ENCODE results near the gene ADRA2B. TPM values are rescaled to one million over a fixed set of nuclear protein-coding genes. Genes with fewer than 3 reads are reported as not detected.

ADRA2B gene
- total RNA-seq, 1 experiment from 2014 or later = 0.28 TPM

DNA sequence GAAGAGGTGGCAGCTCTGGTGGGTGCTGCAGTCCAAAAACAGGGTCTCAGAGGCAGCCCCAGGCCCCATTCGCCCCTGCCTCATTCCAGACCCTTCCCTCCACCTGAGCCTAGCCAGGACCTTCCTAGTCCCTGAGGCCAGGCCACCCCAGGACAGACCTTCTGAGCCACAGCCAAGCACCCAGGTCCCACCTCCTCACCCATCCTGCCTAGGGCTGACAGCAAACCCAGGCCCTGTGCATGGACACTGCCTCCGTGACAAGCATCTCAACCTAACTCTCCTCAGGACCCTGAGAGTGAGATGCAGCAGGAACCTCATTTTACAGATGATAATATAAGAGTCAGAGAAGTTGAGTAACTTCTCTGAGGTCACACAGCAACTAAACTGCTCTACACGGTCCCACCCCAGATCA, 15.5 kb downstream of the ADRA2B start:
- ChIA-PET CTCF (no interaction called here), POLR2A (no interaction called here)
- no peak for DNase-seq (ENCODE audit: low read depth, low spot score)
- TF ChIP-seq POLR2AphosphoS5 (IDR thresholded peaks at IDR 0.05; ENCODE audit: low read depth, low read length) (no peak), TCF7L2 (IDR thresholded peaks at IDR 0.05; ENCODE audit: low read depth, low read length) (no peak), SIN3A (IDR thresholded peaks at IDR 0.05; ENCODE audit: borderline replicate concordance, insufficient read depth, low read depth, low read length) (no peak)
- TF ChIP-seq, protein P1, sequence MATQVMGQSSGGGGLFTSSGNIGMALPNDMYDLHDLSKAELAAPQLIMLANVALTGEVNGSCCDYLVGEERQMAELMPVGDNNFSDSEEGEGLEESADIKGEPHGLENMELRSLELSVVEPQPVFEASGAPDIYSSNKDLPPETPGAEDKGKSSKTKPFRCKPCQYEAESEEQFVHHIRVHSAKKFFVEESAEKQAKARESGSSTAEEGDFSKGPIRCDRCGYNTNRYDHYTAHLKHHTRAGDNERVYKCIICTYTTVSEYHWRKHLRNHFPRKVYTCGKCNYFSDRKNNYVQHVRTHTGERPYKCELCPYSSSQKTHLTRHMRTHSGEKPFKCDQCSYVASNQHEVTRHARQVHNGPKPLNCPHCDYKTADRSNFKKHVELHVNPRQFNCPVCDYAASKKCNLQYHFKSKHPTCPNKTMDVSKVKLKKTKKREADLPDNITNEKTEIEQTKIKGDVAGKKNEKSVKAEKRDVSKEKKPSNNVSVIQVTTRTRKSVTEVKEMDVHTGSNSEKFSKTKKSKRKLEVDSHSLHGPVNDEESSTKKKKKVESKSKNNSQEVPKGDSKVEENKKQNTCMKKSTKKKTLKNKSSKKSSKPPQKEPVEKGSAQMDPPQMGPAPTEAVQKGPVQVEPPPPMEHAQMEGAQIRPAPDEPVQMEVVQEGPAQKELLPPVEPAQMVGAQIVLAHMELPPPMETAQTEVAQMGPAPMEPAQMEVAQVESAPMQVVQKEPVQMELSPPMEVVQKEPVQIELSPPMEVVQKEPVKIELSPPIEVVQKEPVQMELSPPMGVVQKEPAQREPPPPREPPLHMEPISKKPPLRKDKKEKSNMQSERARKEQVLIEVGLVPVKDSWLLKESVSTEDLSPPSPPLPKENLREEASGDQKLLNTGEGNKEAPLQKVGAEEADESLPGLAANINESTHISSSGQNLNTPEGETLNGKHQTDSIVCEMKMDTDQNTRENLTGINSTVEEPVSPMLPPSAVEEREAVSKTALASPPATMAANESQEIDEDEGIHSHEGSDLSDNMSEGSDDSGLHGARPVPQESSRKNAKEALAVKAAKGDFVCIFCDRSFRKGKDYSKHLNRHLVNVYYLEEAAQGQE (IDR thresholded peaks at IDR 0.05; ENCODE audit: insufficient read depth in 1 of 2, low read depth in 2 of 2, low read length in 1 of 2) = no peak
- TF ChIP-seq, protein P2, sequence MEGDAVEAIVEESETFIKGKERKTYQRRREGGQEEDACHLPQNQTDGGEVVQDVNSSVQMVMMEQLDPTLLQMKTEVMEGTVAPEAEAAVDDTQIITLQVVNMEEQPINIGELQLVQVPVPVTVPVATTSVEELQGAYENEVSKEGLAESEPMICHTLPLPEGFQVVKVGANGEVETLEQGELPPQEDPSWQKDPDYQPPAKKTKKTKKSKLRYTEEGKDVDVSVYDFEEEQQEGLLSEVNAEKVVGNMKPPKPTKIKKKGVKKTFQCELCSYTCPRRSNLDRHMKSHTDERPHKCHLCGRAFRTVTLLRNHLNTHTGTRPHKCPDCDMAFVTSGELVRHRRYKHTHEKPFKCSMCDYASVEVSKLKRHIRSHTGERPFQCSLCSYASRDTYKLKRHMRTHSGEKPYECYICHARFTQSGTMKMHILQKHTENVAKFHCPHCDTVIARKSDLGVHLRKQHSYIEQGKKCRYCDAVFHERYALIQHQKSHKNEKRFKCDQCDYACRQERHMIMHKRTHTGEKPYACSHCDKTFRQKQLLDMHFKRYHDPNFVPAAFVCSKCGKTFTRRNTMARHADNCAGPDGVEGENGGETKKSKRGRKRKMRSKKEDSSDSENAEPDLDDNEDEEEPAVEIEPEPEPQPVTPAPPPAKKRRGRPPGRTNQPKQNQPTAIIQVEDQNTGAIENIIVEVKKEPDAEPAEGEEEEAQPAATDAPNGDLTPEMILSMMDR (IDR thresholded peaks at IDR 0.05) = no peak
- H3K4me1 ChIP-seq (ENCODE audit: control insufficient read depth, insufficient read depth, low read length) = no peaks in the 10 kb centered on the region; the same call in 1 of the 2 replicates
- no peaks in the 10 kb centered on the region for H3K9me3 ChIP-seq (ENCODE audit: control insufficient read depth, insufficient read depth, low read depth, low read length)
- no peaks in the 10 kb centered on the region for H3K36me3 ChIP-seq (ENCODE audit: control insufficient read depth, insufficient read depth, low read length)
- in situ Hi-C loops (cut with HindIII; ENCODE audit: low pct_unique_long_range_greater_than_20kb, low sequenced_read_pairs) = no loop called here
- no peak overlapping the region for H3K4me3 ChIP-seq (ENCODE audit: low read depth in 2 of 2, low read length in 2 of 2)
- no TSS peak for BruUV-seq (replicated peaks)
- H3K27me3 ChIP-seq (ENCODE audit: control insufficient read depth, insufficient read depth, low read length) = no peaks in the 10 kb centered on the region
- ATAC-seq = no peak
- no peak overlapping the region for H3K27ac ChIP-seq (ENCODE audit: low read length)
- intact Hi-C loops (cut with micrococcal nuclease; ENCODE audit: unreplicated experiment) = no loop called here

DNA sequence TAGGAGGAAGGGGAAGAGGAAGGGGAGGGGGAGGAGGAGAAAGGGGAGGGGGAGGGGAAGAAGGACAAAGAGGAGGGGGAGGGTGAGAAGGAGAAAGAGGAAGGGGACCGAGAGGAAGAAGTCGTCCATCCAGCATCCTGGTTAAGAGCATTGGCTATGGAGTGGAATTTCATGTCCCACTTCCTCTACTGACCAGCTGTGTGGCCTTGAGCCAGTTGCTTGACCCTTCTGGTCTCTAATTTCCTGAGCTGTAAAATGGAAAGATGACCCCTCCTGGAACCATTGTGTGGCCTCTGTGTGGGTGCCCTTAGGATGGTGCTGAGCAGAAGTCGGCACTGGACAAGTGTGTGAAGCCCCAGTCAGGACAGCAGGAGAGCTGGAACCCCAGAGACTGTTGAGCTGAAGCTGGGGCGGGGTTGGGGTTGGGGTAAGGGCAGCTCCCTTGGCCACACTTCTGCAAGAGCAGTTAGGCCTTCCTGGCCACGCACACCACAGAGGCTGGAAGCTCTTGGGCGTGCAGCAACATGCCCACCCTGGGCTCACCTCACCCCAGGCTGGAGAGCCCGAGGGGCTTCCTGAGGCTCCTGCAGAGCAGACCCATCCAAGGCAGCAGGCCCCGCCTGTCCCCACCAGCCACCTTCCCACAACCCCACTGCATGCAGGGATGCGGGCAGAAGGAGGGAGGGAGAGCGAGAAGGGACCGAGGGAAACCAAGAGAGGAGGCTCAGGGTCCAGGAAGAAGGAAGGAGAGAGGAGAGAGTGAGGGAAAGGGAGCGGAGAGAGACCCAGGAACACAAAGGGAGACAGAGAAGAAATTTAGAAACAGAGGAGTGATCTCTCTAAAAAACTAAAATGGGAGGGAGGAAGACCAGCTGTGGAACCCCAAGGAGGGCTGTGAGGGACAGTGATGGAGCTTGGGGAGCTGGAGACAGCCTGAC, 16.2 kb downstream of the ADRA2B start:
- CTCF ChIA-PET = no interaction called here
- intact Hi-C loops (cut with micrococcal nuclease; ENCODE audit: unreplicated experiment) = no loop called here
- BruUV-seq (replicated peaks) = no TSS peak
- TF ChIP-seq POLR2AphosphoS5 (IDR thresholded peaks at IDR 0.05; ENCODE audit: low read depth, low read length) (no peak), SIN3A (IDR thresholded peaks at IDR 0.05; ENCODE audit: borderline replicate concordance, insufficient read depth, low read depth, low read length) (no peak), TCF7L2 (IDR thresholded peaks at IDR 0.05; ENCODE audit: low read depth, low read length) (no peak)
- TF ChIP-seq, protein P1 (IDR thresholded peaks at IDR 0.05; ENCODE audit: insufficient read depth in 1 of 2, low read depth in 2 of 2, low read length in 1 of 2) = no peak
- TF ChIP-seq, protein P2 (IDR thresholded peaks at IDR 0.05) = no peak
- Histone ChIP-seq H3K4me3 (ENCODE audit: low read depth in 2 of 2, low read length in 2 of 2) (no peak overlapping the region), H3K27me3 (ENCODE audit: control insufficient read depth, insufficient read depth, low read length) (no peaks in the 10 kb centered on the region), H3K27ac (ENCODE audit: low read length) (no peak overlapping the region), H3K9me3 (ENCODE audit: control insufficient read depth, insufficient read depth, low read depth, low read length) (no peaks in the 10 kb centered on the region), H3K36me3 (ENCODE audit: control insufficient read depth, insufficient read depth, low read length) (no peaks in the 10 kb centered on the region), H3K4me1 (ENCODE audit: control insufficient read depth, insufficient read depth, low read length) (no peaks in the 10 kb centered on the region; the same call in 1 of the 2 replicates)
- ATAC-seq = no peak
- in situ Hi-C loops (cut with HindIII; ENCODE audit: low pct_unique_long_range_greater_than_20kb, low sequenced_read_pairs) = no loop called here
- POLR2A ChIA-PET = no interaction called here
- no peak for DNase-seq (ENCODE audit: low read depth, low spot score)
